Kidney (tissue), 14 donors: ENCODE data around the gene C3orf33. TPM values are rescaled to one million over a fixed set of nuclear protein-coding genes. Genes with fewer than 3 reads are reported as not detected.
"Not testable (repeated sequence)": the region's sequence is repeated elsewhere in the genome, so short reads cannot be mapped to it uniquely, and the experiment has no call there.

Source experiments
- DNase-seq, 5 donors: peaks; one replicate each; pipeline ENCODE4 v3.0.0-alpha.2; 2013 to 2020
- FAIRE-seq: peaks from 2 replicates; lab custom pipeline; 2012; peaks lifted over from hg19 to GRCh38; lab: Jason Lieb, UNC
- H3K27ac ChIP-seq, 2 donors: one replicate each; pipeline ENCODE4 v1.7.0; 2013; ENCODE audit warnings: low read depth in 2 of 2, low read length in 2 of 2, inconsistent platforms in 1 of 2
- H3K27me3 ChIP-seq: one replicate; pipeline ENCODE4 v1.7.1; 2013; ENCODE audit warnings: low read length, inconsistent platforms; ENCODE audit not compliant: control insufficient read depth, insufficient read depth
- H3K36me3 ChIP-seq, 3 donors: one replicate each; pipeline versions ENCODE4 v1.7.0 to v1.7.1; 2013; ENCODE audit warnings: low read length in 3 of 3, control low read depth in 1 of 3, inconsistent platforms in 1 of 3; ENCODE audit not compliant: insufficient read depth in 3 of 3, control insufficient read depth in 2 of 3
- H3K4me1 ChIP-seq, 3 donors: one replicate each; pipeline versions ENCODE4 v1.7.0 to v1.7.1; 2013; ENCODE audit warnings: low read length in 3 of 3, inconsistent platforms in 1 of 3, low read depth in 1 of 3; ENCODE audit not compliant: control insufficient read depth in 2 of 3, insufficient read depth in 2 of 3
- H3K4me3 ChIP-seq, 3 donors: one replicate each; pipeline versions ENCODE4 v1.7.0 to v1.8.1; 2013; ENCODE audit warnings: low read length in 3 of 3, control low read depth in 1 of 3, inconsistent platforms in 1 of 3
- H3K9ac ChIP-seq, 3 donors: one replicate each; pipeline versions ENCODE4 v1.7.0 to v1.7.1; 2013; ENCODE audit warnings: low read length in 3 of 3, control low read depth in 1 of 3, inconsistent platforms in 1 of 3
- H3K9me3 ChIP-seq, 3 donors: one replicate each; pipeline versions ENCODE4 v1.7.0 to v1.7.1; 2013; ENCODE audit warnings: low read length in 3 of 3, control low read depth in 1 of 3, inconsistent platforms in 1 of 3; ENCODE audit not compliant: control insufficient read depth in 2 of 3, insufficient read depth in 1 of 3
- CTCF ChIP-seq: IDR thresholded peaks from 3 replicates; pipeline ENCODE4 v1.5.1; 2012; ENCODE audit warnings: mild to moderate bottlenecking, moderate library complexity, borderline replicate concordance; ENCODE audit not compliant: insufficient read depth; ENCODE audit errors: extremely low read depth
- intact Hi-C: fragments of 100-400 bp; cut with DNase I; formaldehyde crosslinking; loops from one replicate; pipeline ENCODE4 v1.11.1; 2022
- polyA plus RNA-seq: library from polyadenylated mRNA; stranded (reverse); fragments of 350-450 nt; fragmentation: Illumina TruSeq; extraction: RNeasy Lipid Tissue Mini Kit (QIAGEN cat#74804); gene quantifications from one replicate; pipeline ENCODE4 v1.2.3, GENCODE V29; 2014; ENCODE audit warnings: low read depth, low replicate concordance; ENCODE audit not compliant: insufficient read depth
- total RNA-seq: library from RNA; stranded (reverse); fragmentation: NEBNext Ultra II Directional; extraction: Animal tissue kit (Norgen Biotek cat#: 25700); gene quantifications from one replicate; pipeline ENCODE4 v1.2.1, GENCODE V29; 2021
- donor health status: control.
- donor health status: control.
- donor health status: control.
- donor health status: control.
- donor health status: control.
- donor health status: DM: yes; HTN: yes; CAD: no.
- donor health status: Normal renal cell carcinoma (clear cell type).

The C3orf33 gene
- total and polyA plus RNA-seq, 2 donors from 2014 or later = 6.0 to 8.1 TPM

DNA sequence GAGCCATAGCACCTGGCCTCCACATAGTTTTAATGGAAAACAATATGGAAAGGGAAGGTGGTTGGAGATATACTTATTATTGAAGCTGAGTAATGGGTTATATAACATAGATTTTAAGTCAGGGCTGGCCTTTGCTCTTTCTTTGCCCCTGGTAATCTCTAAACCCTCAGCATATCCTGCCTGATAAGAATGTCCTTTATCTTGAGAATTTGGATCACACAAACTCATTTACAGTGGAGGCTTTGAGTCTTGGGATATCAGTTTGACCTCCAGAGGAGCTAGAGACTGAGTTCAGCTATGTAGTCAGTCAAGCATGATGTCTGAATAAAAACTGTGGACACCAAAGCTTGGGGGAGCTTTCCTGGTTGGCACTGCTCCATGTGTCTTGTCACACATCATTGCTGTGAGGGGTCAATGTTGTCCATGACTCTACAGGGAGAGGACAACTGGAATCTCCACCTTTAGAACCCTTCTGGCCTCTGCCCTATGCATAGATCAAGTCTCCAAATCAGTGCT is 9.0 kb upstream of the C3orf33 start:
- DNase-seq (peak in 1 of 5 donors; percentile 3), FAIRE-seq (no peak)
- Histone ChIP-seq H3K27me3 (no peaks in the 10 kb centered on the region), H3K27ac (no peak overlapping the region), H3K4me1 (no peaks in the 10 kb centered on the region), H3K36me3 (no peaks in the 10 kb centered on the region), H3K9me3 (no peaks in the 10 kb centered on the region), H3K4me3 (no peak overlapping the region), H3K9ac (no peak overlapping the region)
- intact Hi-C loops = no loop called here
- no peak for TF ChIP-seq CTCF

- FAIRE-seq = peak; percentile 44
- H3K27me3 ChIP-seq, H3K4me3 ChIP-seq, intact Hi-C loops, H3K9ac ChIP-seq, H3K36me3 ChIP-seq, H3K4me1 ChIP-seq, H3K27ac ChIP-seq, DNase-seq, H3K9me3 ChIP-seq: not testable (repeated sequence)
These were observed 7.1 kb upstream of the C3orf33 start for GRCh38 chr3:155813224-155813623.

DNA sequence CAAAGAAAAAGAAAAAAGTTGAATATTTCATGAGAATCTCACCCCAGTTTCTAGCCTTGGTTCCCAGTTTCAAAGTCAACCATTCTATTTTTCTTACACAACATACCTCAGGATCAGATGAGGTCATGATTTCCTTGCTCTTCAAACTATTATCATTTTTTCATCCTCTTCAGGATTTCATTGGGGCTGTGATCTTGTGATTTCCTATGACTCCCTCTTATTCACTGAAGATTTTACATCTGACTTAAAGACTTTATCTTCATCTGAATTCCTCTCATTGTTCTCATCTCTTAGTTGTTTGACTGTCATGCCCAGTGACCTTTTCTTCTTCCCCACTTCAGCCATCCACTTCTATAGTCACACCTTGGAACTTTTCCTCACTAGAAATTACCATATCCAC is 3.1 kb upstream of the C3orf33 start:
- no peak for FAIRE-seq

GRCh38 chr3:155807823-155808222 is 1.7 kb upstream of the C3orf33 start:
- FAIRE-seq (no peak), DNase-seq (no peak)
- no peaks in the 10 kb centered on the region for H3K36me3 ChIP-seq
- no peak overlapping the region for H3K9ac ChIP-seq
- no peak overlapping the region for H3K4me3 ChIP-seq
- H3K27ac ChIP-seq = no peak overlapping the region
- no peaks in the 10 kb centered on the region for H3K9me3 ChIP-seq
- intact Hi-C loops = no loop called here
- TF ChIP-seq CTCF = no peak
- peaks cover 0 to 6% (median 0%) of the 10 kb centered on the region in 3 donors for H3K4me1 ChIP-seq
- no peaks in the 10 kb centered on the region for H3K27me3 ChIP-seq

More for the DNA sequence above, 3.1 kb upstream of the C3orf33 start:
- no peak overlapping the region for H3K27ac ChIP-seq
- H3K27me3 ChIP-seq = no peaks in the 10 kb centered on the region
- H3K36me3 ChIP-seq = no peaks in the 10 kb centered on the region
- no peak overlapping the region for H3K9ac ChIP-seq
- no peak for TF ChIP-seq CTCF
- H3K4me1 ChIP-seq = peaks cover 0 to 6% (median 0%) of the 10 kb centered on the region in 3 donors
- no peaks in the 10 kb centered on the region for H3K9me3 ChIP-seq
- intact Hi-C loops = no loop called here
- H3K4me3 ChIP-seq = no peak overlapping the region
- DNase-seq = no peak
